HG03558 (cell line): ENCODE measurements around the gene BFSP2.
"Not testable (repeated sequence)": the region's sequence is repeated elsewhere in the genome, so short reads cannot be mapped to it uniquely, and the experiment has no call there.

Experiments used
- ATAC-seq: cut with Tn5 transposase; IDR thresholded peaks from one replicate; pipeline ENCODE4 v1.9.1; 2021; ENCODE audit warnings: moderate number of reproducible peaks; ENCODE audit not compliant: unreplicated experiment; ENCODE audit errors: extremely low read depth

BFSP2 gene

DNA sequence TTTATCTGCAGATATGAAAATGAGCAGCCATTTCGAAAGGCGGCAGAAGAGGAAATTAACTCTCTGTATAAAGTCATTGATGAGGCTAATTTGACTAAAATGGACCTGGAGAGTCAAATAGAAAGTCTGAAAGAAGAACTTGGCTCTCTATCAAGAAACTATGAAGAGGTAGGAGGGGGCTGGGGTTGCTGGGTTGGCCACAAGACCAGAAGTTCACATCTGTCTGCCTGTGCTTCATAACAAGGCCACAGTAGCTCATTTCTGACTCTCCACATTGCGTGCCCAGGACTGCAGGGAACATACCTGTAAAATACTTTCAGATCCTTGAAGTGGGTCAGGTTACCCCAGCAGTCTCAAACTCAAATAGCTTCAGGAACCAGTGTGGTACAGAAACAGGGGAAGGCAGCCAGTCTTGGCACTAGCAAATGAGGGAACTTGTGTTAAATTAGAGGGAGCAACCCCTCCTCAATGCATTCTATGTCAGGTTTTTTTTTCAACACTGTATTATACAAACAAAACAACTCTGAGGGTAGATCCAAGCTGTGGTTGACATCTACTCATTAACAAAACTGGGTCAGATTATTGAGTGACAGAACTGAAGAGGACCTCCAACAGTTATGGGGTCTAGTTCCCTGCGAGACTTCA, 48.7 kb downstream of the BFSP2 start:
- ATAC-seq: peak; percentile 59

GRCh38 chr3:133451309-133451708, 51.5 kb downstream of the BFSP2 start:
- no peak for ATAC-seq

- no peak for ATAC-seq
Measured at GRCh38 chr3:133452641-133453319, 52.9 kb downstream of the BFSP2 start.

DNA sequence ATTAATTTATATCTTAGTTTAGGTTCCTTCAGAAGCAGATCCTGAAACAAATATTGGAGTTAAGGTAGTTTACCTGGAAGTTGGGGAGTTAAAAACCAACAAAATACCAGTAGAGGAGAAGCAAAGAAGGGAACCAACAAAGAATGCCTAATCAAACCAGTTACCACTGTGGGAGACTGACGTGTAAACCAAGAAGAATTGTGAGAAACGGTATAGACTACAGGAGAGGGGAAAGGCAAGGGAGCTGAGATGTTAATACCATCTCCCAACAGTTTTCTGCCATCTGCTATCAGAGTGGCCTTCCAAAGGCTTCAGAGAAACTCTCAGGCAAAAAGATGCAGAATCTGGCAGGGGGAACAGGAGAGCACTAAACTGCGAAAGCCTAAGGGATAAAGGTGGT, 53.5 kb downstream of the BFSP2 start:
- no peak for ATAC-seq

DNA sequence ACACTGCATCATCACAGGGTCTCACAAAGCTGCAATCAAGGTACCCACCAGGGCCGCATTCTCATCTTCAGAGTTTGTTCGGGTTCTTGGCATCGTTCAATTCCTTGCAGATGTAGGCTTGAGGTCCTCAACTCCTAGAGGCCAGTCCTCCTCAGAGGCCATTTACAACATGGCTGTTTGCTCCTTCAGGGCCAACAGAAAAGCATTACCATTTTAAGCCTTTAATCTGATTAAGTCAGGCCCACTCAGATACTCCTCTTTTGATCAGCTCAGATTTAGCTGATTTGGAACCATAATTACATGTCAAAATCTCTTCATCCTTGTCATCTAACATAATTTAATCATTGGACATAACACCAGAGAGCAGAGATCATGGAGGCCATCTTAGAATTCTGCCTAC, 55.4 kb downstream of the BFSP2 start:
- ATAC-seq: no peak

GRCh38 chr3:133455960-133456359, 56.1 kb downstream of the BFSP2 start:
- ATAC-seq: no peak

DNA sequence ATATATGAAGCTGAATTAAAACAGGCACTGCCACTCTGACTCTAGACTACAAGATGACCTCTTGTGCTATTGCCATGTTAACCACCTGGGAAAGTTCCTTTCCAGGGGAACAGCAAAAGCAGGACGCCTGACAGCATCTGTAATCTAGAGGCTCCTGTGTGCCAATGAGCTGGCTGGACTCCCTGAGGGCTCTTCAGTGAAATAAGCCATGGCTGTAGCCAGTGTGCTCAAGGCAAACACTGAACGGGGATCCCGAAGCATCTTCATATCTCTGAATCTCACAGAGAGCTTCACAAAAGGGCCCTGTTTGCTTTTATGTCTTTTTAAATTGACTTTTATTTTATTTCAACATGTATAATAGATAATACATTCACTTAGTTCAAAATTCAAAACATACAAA, 57.2 kb downstream of the BFSP2 start:
- ATAC-seq: no peak

DNA sequence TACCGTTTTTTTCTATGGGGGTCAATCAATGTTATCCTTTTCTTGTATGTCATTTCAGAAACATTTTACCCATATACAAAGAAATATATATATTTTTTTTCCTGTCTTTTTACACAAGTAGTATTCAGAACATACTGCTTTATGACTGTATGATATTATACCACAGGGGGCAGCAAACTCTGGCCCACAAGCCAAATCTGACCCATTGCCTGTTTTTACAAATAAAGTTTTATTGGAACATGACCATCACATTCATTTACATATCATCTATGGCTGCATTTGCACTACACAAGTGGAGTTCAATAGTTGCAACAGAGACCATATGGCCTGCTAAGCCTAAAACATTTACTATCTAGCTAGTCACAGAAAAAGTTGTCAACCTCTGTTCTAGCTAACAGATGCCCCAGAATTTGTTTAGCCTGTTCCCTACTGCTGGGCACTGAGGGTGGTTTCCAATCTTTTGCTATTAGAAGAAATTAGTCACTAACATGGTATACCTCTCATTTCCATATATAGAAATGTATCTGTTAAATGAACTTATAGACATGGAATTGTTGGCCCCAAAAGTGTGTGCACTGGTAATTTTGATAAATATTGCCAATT, 57.7 kb downstream of the BFSP2 start:
- no peak for ATAC-seq

DNA sequence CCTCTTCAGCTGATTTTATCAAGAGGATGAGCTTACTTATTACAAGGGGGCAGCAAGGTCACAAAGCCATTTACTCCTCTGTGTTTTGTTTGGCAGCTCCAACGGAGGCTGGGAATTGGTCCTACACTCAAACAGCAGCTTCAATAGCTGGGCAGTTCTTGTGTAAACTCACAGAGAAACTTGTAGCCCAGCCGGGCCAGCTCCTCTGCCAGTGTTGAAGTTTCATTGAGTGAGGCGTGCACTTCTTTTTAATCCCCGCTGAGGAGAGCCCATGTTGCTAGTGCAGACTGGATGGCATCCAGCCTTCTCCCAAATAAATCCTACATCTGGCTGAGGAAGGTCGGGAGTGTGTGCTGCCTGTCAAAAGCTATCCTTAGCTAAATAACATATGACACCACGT, 59.5 kb downstream of the BFSP2 start:
- ATAC-seq: no peak

DNA sequence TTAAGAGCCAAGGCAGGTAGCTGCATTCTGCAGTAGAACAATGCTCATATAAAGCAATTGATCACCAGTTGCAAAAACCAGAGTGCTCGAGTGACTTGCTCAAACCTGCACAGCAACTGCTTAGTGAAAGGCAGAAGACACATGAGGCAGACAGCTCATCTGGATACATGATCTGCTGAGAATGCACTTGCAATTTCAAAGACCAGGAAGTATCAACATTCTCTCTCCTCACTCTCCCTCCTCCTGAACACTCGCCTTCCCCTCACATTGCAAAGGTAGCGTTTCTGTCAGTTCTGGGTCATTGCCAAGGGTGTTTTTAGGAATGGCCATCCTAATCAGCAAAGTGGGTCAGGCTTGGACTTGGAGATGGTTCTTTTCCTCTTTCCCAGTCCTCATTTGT, 61.0 kb downstream of the BFSP2 start:
- ATAC-seq: no peak

DNA sequence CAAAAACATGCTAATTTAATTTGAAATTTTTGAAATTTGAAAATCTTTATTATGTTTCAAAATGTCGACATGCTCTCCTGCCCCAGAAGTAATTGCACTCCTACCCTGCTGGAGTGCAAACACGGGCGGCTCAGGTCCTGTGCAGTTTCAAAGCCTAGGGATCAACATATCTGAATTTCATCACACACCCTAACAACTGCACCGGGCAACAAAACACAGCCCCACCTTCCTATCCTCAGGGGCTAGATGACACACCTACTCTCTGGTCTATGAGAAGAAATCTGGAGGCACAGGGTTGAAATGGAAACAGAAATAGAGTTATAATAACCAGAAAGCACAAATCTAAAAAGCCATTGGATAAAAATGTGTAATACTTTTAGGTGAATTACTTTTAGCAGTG, 61.4 kb downstream of the BFSP2 start:
- ATAC-seq: no peak

DNA sequence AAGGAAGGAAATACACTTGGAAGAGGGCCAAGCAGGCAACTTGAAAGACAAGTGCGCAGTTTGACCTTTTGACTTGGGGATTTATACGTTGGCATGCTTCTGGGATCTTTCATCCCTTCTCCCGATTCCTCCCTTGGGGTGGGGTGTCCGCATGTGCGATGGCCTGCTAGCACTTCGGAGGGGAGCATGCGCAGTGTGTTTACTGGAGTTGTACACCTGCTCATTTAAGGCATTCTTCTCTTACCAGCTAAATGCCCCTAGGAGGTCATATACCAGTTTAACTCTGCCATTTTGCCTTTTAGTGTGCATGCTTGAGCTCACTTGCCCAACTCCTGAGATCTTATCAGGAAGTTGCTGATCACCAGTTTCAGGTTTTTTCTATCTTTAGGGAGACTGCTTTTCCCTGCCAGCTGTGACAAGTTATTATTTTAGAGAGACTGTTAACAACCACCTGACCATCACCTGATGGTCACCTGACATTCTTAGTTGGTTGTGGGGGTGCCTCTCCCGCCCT, 63.5 kb downstream of the BFSP2 start:
- no peak for ATAC-seq

DNA sequence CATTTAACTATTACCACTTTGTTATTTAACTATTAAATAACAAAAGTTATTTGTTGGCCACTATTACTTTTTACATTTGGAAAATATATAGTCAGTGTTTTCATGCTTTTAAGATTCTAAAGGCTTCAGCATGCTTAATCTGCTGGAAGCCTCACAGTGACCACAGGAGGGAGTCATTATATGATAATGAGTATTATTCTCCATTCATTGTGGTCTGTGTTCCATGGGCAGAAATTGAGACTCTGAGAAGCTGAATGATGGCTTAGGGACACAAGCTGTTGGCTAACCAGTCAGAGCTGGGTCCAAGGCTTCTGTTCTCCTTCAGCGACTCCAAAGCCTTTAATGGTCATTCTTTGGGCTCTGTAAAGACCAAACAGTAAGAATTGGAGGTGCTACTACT, 64.7 kb downstream of the BFSP2 start:
- ATAC-seq: no peak

DNA sequence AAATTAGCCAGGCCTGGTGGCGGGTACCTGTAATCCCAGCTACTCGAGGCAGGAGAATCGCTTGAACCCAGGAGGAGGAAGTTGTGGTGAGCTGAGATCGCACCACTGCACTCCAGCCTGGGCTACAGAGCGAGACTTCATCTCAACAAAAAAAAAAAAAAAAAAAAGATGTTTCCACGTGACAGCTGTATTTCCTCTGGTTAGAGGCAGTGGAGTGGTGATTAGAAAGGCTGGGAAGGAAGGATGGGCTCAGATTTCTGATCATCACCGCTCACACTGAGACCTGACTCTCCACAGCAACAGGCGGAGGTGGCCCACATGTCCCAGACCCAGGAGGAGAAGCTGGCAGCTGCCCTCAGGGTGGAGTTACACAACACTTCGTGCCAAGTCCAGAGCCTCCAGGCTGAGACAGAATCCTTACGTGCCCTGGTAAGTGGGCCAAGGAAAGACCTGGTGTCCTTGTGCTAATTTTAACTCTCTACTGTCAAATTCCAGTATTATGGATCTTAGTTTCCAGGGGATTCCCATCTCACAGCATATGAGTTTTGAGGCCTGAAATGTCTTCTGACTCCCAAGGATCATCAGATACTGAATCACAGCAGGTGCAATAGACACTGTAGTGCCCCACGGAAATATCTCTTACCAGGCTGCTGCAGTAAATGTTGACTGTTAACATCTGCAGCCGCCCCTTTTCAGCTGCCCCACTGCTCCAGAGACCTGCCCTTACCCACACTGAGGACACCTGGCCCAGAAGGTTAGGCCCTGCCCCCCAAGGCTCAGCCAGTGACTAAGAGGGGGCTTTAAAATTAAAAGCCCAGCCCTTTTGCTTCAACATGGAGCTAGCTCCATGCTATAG, 66.9 kb downstream of the BFSP2 start:
- ATAC-seq: no peak

DNA sequence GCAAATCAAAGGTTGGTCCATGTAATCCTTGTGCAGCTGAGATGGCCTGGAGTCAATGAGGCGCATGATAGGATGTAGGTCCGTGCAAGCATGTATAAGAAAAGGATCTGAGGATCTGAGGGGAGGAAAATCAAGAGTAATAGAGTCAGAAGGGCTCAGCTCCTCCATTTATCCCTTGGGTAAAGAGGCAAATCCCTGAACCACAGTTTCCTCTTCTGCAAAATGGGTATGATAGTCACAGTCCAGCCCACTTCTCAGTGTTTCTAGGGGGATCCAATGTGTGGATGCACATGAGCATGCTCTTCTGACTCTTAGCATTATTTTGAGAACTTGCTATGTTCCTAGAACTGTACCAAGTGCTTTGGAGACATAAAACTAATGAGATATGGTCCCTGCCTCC, 67.9 kb downstream of the BFSP2 start:
- no peak for ATAC-seq

GRCh38 chr3:133468251-133468721, 68.4 kb downstream of the BFSP2 start:
- ATAC-seq: no peak

DNA sequence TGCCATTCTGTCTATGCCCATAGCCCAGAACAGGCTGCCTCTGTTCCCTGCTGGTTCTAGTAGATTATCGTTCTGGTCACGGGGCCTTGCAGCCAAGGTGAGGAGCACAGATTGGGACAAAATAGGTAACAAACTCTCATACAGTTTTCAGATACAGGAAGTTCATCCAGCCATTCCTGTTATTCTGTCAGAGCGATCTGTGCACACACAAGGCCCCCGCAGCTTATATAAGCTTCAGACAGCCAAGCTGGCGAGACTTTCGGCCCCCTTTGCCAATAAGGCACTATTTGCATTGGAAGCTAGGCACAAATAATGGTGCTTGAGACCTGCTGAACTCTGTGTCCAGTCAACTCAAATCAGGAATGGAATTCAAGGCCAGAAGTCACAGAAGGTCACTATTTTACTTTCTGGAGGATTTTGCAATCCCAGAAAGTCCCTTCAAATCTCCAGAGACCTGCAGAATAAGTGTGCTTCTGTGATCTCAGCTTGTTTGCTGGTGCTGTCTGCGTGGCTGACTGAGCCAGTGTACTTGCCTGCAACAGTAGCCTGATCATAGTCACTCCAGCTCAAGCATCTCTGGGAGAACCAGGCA, 69.4 kb downstream of the BFSP2 start:
- no peak for ATAC-seq

GRCh38 chr3:133472242-133472641, 72.4 kb downstream of the BFSP2 start:
- no peak for ATAC-seq

DNA sequence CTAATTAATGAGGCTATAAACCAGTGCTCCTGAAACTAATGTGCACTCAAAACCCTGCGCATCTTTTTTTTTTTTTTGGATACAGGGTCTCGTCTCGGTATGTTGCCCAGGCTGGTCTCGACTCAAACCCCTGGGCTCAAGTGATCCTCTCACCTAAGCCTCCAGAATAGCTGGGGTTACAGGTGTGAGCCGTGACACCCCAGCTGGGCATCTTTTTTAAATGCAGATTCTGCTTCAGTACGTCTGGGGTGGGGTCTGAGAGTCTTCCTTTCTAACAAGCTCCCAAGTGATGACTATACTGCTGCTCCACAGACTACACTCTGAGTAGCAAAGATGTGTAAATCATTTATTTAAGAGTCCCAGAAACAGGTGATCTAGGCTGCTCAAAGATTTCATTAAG, 73.0 kb downstream of the BFSP2 start:
- ATAC-seq: no peak

DNA sequence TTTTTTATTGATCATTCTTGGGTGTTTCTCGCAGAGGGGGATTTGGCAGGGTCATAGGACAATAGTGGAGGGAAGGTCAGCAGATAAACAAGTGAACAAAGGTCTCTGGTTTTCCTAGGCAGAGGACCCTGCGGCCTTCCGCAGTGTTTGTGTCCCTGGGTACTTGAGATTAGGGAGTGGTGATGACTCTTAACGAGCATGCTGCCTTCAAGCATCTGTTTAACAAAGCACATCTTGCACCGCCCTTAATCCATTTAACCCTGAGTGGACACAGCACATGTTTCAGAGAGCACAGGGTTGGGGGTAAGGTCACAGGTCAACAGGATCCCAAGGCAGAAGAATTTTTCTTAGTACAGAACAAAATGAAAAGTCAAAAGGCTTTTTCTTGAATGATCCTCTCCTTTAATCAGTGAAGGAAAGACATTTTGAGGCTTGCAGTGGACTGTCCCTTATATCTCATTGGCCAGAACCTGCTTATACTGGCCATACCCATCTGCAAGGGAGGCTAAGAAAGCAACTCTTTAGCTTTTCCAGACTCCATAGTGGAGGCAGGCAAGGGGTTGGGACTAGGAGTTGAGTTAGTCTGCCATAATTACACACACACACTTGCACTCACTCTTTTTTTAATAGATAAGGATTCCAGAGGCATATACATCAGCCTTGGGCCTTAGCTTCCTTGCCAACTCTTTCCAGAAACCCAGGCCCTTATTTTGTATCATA, 73.8 kb downstream of the BFSP2 start:
- ATAC-seq: not testable (repeated sequence)
